NCI-H510A (cell line): Measurements from ENCODE around the gene AUNIP.

Experiments used
- DNase-seq: peaks from one replicate; lab custom pipeline; 2025; lab: John Stamatoyannopoulos, UW

Gene AUNIP

DNA sequence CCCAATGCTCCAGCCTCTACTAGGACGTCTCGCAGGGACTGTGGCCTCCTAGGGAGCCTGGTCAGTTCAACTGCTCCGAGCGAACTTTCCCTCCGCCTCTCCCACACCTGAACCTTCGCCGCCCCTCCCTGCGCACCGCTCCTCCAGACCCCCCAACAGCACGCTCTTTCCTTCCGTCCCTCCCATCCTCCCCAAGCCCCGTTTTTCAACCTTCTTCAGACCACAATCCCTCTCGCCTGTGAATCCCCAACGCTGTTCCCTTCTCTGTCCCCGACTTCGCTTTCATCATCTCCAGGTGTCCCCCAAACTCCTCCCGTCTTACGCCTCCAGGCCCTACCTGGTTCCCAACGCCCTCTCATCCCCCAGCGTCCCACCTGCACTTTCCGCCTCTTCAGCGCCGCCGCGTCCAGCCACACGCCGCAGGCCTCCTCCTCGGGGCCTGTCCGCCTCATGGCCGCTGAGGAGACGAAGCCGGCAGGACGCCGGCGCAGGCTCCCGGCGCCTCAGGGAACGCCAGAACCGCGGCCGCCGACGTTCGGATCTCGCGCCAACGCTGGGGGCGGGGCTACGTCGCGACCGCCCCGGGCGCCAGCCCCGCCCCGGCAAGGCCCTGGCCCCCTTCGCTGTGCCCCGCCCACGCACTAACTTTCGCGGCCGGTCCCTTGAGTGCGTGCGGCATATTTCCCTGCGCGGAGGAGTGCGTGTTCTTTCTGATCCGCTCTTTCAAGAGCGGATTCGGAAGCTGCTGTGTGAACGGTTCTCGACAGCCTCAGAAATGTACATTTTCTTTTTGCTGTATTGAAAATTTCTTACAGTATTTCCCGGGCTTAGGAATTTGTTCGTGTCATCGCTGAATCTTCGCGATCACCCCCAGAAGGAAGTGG lies at the start of gene AUNIP:
AUNIP (minus strand) TSS at position 552 of the 884 bp plus-strand sequence; CDS start at position 452, 100 bp downstream.
- DNase-seq, result peak; percentile 73

- no peak for DNase-seq
Observed at GRCh38 chr1:25909040-25909439, 49.8 kb upstream of the AUNIP start.

- DNase-seq, result no peak
Observed at GRCh38 chr1:25908161-25908560, 48.9 kb upstream of the AUNIP start.

GRCh38 chr1:25907601-25908000 lies 48.3 kb upstream of the AUNIP start:
- DNase-seq, result no peak

GRCh38 chr1:25906644-25907300 lies 47.5 kb upstream of the AUNIP start:
- peak; percentile 58 for DNase-seq

DNA sequence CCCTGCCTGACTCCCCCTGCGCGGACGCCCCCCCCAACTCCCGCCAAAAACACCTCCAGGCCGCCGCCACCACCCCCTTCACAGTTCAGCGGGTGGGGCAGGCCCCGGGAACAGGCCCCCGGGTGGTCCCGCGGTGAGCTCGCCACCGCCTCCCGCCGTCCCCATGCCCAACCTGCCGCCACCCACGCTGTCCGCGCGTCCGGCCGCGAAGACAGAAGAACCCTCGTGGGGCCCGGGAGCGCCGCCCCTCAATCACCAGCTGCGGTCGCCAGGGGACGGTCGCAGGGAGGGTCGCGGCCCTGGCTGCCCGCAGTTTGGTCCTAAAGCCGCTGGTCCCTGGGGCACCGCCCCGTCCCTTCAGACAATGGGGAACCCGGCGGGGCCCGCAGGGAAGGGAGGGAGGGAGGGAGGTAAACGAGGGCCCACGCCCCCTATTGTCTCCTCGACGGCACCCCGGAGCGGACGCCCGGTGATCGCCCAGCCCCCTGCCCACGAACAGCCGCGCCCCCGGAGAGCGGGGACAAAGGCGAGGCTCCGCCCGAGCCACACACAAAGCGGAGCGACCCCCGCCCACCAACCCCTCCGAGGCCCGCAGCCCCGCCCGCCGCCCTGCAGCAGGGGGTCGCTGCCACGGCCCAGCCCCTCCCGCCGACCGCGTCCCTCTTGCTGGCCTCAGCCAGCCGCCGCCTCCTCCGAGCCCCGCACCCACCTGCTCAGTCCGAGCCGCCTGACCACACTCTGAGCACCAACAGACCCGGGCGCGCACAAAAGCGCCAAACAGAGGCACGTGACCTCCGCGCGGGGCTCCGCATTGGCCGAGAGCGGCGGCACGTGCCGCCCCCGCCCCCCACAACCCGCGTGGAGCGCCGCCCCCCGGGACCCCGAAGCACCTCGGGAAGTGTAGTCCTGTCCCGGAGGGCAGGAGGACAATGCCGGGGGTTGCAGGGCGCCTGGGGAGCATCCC lies 46.7 kb upstream of the AUNIP start, which contains the start of gene STMN1:
STMN1 (minus strand) TSS at position 740 of the 964 bp plus-strand sequence. CDS start 1,743 bp downstream, outside the sequence.
- peak; percentile 89 for DNase-seq

DNA sequence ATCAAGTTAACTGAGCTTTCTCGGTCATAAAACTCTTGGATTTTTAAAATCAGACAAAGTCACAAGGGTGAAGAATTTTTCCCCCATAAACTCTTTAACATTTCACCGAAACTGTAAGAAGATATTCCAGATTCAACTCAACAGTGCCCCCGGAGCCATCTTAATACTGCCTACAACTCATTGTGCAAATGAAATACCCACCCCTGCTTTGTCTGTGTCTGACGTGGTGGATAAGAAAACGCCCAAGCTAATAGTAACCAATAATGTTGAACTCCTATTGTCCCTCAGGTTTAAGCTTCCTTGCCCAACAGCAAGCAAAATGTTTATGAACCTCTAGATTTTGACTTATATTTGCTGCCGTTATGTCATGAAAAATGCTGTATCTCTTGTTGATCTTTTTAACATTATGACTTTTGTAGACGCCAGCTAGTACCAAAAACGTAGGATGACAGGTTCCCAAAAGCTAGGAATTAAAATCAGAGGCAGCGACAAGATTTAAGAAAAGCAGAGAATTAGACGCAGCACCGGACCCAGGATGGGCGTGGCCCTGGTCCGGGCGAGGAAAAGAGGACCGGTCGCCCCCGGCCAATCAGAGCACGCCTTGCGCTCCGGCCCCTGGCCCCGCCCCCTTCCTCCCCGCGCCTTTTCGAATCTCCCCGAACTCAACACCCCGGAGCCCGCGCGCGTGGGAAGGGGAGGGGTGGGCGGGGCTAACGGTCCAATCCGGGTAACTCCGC lies 45.9 kb upstream of the AUNIP start:
- peak; percentile 90 for DNase-seq

DNA sequence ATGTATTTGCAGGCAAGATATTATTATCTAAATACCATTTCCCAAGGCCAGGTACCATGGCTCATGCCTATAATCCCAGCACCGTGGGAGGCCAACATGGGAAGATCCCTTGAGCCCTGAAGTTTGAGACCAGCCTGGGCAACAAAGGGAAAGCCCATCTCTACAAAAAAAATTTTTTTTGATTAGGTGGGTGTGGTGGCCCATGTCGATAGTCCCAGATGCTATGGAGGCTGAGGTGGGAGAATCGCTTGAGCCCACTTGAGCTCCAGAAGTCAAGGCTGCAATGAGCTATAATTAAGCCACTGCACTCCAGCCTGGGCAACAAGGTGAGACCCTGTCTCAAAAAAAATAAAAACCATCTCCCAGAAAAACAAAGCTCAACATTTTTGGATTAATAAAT lies 44.7 kb upstream of the AUNIP start:
- DNase-seq, result no peak

- no peak for DNase-seq
Observed at GRCh38 chr1:25902462-25902861, 43.2 kb upstream of the AUNIP start.

- DNase-seq, result no peak
Observed at GRCh38 chr1:25900219-25900618, 41.0 kb upstream of the AUNIP start.

GRCh38 chr1:25899792-25900191 lies 40.5 kb upstream of the AUNIP start:
- DNase-seq, result no peak

GRCh38 chr1:25898223-25899015 lies 39.2 kb upstream of the AUNIP start:
- DNase-seq, result no peak

GRCh38 chr1:25897754-25898153 lies 38.5 kb upstream of the AUNIP start:
- DNase-seq, result no peak

DNA sequence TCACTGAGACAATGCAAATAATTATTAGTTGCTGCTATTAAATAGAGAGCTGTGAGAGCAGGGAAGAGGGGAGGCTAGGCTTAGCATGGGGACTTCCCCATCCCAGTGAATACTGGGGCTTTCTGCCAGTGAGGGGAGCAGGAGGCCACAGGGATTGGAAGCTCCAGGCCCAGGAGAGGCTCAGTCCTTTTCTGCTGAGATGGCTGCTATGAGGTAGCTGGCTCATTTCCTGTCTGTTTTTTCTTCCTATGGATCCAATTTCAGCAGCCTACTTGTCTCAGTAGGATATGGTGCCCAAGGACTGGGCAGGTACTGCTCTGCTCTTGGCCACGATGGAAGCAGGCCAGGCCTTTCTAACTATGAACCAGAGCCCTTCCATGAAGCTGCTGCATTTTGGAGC lies 37.0 kb upstream of the AUNIP start:
- DNase-seq, result no peak

GRCh38 chr1:25895365-25895990 lies 36.2 kb upstream of the AUNIP start:
- peak; percentile 53 for DNase-seq

GRCh38 chr1:25893116-25893515 lies 33.9 kb upstream of the AUNIP start:
- no peak for DNase-seq

- DNase-seq, result no peak
Observed at GRCh38 chr1:25891606-25892005, 32.3 kb upstream of the AUNIP start.

DNA sequence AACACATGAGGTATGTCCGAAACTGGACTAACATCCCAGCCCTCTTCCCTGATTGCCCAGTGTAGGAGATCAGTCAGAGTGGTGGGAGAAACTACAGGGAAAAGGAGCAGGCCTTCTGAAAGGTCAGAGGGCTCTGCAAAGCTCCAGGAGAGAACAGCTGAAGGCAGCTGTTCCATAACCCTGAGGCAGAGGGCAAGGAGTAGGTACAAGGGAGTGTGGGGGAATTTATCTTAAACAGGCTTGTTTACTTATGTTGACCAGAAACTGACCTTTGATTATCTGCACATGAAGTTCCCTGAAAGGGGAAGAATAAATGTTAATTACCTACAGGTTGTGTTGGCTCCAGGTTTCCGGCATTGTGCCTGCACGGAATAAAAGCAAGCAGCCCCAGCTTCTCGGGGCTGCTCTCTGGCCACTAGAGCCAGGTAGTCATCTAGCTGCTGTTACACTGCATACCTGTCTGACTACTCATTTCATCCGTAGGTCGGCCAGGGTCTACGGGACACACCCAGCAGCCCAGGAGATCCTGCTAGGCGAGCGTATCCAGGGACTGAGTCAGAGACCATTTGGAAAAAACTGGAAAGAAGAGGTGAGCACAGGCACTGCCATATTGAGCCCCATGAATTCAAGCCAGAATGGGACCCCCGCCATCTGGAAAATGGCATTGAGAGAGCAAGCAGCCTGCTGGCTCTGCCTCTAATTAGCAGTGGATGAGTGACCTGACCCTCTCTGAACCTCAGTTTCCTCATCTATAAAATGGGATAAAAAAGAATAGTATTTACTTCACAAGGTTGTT lies 31.2 kb upstream of the AUNIP start:
- no peak for DNase-seq

GRCh38 chr1:25889470-25889869 lies 30.2 kb upstream of the AUNIP start:
- DNase-seq, result no peak
